Natural killer cell (primary cell): ENCODE measurements around the gene MPHOSPH9. TPM values are rescaled to one million over a fixed set of nuclear protein-coding genes. Genes with fewer than 3 reads are reported as not detected.

Experiments
- ATAC-seq, 3 donors: fragments of 150-1000 bp in 2 of 3; fragments of 200-7000 bp in 1 of 3; cut with Tn5 transposase; 1 replicate in 1 of 3; 2 replicates in 2 of 3; pipeline ENCODE4 v1.10.0; 2021; ENCODE audit warnings: mild to moderate bottlenecking in 2 of 3, moderate library complexity in 2 of 3
- DNase-seq, 2 donors: peaks; one replicate each; pipeline versions ENCODE4 v3.0.0 to v3.0.0-alpha.2; 2013 to 2021; ENCODE audit warnings: mixed read lengths in 1 of 2
- H3K27ac ChIP-seq: one replicate; pipeline ENCODE4 v1.5.1; 2013; ENCODE audit warnings: mild to moderate bottlenecking, low read length
- H3K27me3 ChIP-seq: one replicate; pipeline ENCODE4 v1.6.1; 2013; ENCODE audit warnings: low read length; ENCODE audit not compliant: control insufficient read depth, insufficient read depth
- H3K36me3 ChIP-seq: one replicate; pipeline ENCODE4 v1.6.1; 2013; ENCODE audit warnings: low read length; ENCODE audit not compliant: control insufficient read depth, insufficient read depth
- H3K4me1 ChIP-seq: one replicate; pipeline ENCODE4 v1.6.1; 2013; ENCODE audit warnings: low read length; ENCODE audit not compliant: control insufficient read depth, insufficient read depth
- H3K4me3 ChIP-seq: one replicate; pipeline ENCODE4 v1.5.1; 2013; ENCODE audit warnings: low read length
- H3K9me3 ChIP-seq: one replicate; pipeline ENCODE4 v1.6.1; 2013; ENCODE audit warnings: low read length; ENCODE audit not compliant: control insufficient read depth, insufficient read depth
- H3K27ac Mint-ChIP-seq, 2 donors: one replicate each; pipeline ENCODE4 v1.8.0; 2022; ENCODE audit warnings: mild to moderate bottlenecking in 2 of 2, mixed read lengths in 2 of 2, moderate library complexity in 1 of 2
- H3K27me3 Mint-ChIP-seq, 2 donors: one replicate each; pipeline ENCODE4 v1.8.0; 2022; ENCODE audit warnings: low read depth in 2 of 2, mixed read lengths in 2 of 2
- H3K36me3 Mint-ChIP-seq: one replicate; pipeline ENCODE4 v1.8.0; 2022; ENCODE audit warnings: mixed read lengths
- H3K4me1 Mint-ChIP-seq, 2 donors: one replicate each; pipeline ENCODE4 v1.8.0; 2022; ENCODE audit warnings: mixed read lengths in 2 of 2
- H3K4me3 Mint-ChIP-seq: one replicate; pipeline ENCODE4 v1.8.0; 2022; ENCODE audit warnings: mild to moderate bottlenecking, moderate library complexity, mixed read lengths
- H3K9me3 Mint-ChIP-seq, 2 donors: one replicate each; pipeline ENCODE4 v1.8.0; 2022; ENCODE audit warnings: mixed read lengths in 2 of 2
- WGBS: methylation state at CpG from one replicate; pipeline ENCODE4 v1.1.7; 2013; ENCODE audit warnings: missing lambda C conversion rate; ENCODE audit not compliant: insufficient coverage; 5-methylcytosine and 5-hydroxymethylcytosine counted together
- intact Hi-C: fragments of 100-400 bp; cut with micrococcal nuclease; formaldehyde crosslinking; loops from one replicate; pipeline ENCODE4 v1.14.2; 2022
- total RNA-seq, 4 donors: library from RNA; stranded (reverse); fragments of 120-200 nt in 1 of 4; gene quantifications; one replicate each; pipeline versions ENCODE4 v1.2.3 to v1.2.4, GENCODE V29; 2013 to 2022
- TF ChIP-seq, protein P1 (sequence below): fragments of 200-600 bp; IDR thresholded peaks from one replicate; pipeline ENCODE4 v1.8.0; 2022; ENCODE audit warnings: antibody characterized with exemption

The MPHOSPH9 gene
- total RNA-seq, 3 donors from 2014 or later (not counting 1 experiment from before 2014, with no cell fraction given), result 97.6 to 114 (median 109) TPM

DNA sequence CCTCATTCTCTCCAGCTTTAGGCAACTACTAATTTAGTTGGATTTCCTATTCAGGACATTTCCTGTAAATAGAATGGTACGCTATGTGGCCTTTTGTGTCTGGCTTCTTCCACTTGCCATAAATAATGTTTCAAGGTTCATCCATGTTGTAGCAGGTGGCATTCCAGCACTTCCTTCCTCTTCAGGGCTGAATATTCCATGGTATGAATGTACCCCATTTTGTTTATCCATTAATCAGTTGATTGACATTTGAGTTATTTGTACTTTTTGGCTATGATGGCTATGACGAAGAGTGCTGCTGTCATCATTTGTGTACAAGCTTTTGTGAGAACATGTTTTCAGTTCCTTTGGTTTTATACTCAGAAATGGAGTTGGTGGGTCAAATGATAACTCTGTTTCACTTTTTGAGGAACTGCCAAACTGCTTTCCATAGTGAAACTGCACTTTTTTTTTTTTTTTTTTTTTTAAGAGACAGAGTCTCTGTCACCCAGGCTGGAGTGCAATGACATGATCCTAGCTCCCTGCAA, 45.2 kb upstream of the MPHOSPH9 start:
- Mint-ChIP-seq H3K36me3 (no peaks in the 10 kb centered on the region), H3K4me1 (no peaks in the 10 kb centered on the region), H3K9me3 (no peaks in the 10 kb centered on the region), H3K27me3 (no peaks in the 10 kb centered on the region), H3K4me3 (no peak overlapping the region), H3K27ac (no peak overlapping the region)
- intact Hi-C loops, result no loop called here
- Histone ChIP-seq H3K27ac (peak overlapping the region; percentile 38), H3K36me3 (no peaks in the 10 kb centered on the region), H3K27me3 (no peaks in the 10 kb centered on the region), H3K9me3 (no peaks in the 10 kb centered on the region), H3K4me3 (no peak overlapping the region), H3K4me1 (no peaks in the 10 kb centered on the region)
- DNase-seq, result no peak
- ATAC-seq, result no peak
- TF ChIP-seq, protein P1, sequence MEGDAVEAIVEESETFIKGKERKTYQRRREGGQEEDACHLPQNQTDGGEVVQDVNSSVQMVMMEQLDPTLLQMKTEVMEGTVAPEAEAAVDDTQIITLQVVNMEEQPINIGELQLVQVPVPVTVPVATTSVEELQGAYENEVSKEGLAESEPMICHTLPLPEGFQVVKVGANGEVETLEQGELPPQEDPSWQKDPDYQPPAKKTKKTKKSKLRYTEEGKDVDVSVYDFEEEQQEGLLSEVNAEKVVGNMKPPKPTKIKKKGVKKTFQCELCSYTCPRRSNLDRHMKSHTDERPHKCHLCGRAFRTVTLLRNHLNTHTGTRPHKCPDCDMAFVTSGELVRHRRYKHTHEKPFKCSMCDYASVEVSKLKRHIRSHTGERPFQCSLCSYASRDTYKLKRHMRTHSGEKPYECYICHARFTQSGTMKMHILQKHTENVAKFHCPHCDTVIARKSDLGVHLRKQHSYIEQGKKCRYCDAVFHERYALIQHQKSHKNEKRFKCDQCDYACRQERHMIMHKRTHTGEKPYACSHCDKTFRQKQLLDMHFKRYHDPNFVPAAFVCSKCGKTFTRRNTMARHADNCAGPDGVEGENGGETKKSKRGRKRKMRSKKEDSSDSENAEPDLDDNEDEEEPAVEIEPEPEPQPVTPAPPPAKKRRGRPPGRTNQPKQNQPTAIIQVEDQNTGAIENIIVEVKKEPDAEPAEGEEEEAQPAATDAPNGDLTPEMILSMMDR, result no peak
- WGBS, result 70% methylated on average over 2 of the region's 2 CpGs

DNA sequence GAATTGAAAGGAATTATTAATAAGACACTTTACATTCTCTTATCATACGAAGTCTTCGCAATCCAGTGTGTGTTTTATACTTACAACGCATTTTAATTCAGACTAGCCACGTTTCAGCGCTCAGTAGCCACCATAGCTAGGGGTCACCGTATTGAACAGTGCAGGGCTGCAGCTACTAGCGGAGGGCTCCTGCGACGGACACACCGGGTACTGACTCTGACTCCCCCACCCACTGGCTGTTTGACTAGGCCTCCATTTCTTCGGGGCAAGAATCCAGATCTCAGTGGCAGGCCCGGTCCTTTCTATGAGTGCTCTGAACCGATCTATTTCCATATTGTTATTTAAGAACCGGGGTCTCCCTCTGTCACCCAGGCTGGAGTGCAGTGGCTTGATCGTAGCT, 40.2 kb upstream of the MPHOSPH9 start:
- peak overlapping the region; percentile 77 for H3K4me3 Mint-ChIP-seq
- no peaks in the 10 kb centered on the region for H3K36me3 ChIP-seq
- H3K27ac ChIP-seq, result no peak overlapping the region
- no peaks in the 10 kb centered on the region for H3K27me3 Mint-ChIP-seq
- peaks cover 5 to 25% of the 10 kb centered on the region in 2 donors for H3K4me1 Mint-ChIP-seq
- no peak overlapping the region for H3K4me3 ChIP-seq
- no peak for ATAC-seq
- WGBS, result 90% methylated on average over 15 of the region's 15 CpGs
- TF ChIP-seq, protein P1, result no peak
- no peaks in the 10 kb centered on the region for H3K27me3 ChIP-seq
- no peak for DNase-seq
- H3K36me3 Mint-ChIP-seq, result no peaks in the 10 kb centered on the region
- peaks cover 32% of the 10 kb centered on the region for H3K4me1 ChIP-seq
- H3K27ac Mint-ChIP-seq, result no peak overlapping the region
- H3K9me3 ChIP-seq, result no peaks in the 10 kb centered on the region
- intact Hi-C loops, result no loop called here
- no peaks in the 10 kb centered on the region for H3K9me3 Mint-ChIP-seq

DNA sequence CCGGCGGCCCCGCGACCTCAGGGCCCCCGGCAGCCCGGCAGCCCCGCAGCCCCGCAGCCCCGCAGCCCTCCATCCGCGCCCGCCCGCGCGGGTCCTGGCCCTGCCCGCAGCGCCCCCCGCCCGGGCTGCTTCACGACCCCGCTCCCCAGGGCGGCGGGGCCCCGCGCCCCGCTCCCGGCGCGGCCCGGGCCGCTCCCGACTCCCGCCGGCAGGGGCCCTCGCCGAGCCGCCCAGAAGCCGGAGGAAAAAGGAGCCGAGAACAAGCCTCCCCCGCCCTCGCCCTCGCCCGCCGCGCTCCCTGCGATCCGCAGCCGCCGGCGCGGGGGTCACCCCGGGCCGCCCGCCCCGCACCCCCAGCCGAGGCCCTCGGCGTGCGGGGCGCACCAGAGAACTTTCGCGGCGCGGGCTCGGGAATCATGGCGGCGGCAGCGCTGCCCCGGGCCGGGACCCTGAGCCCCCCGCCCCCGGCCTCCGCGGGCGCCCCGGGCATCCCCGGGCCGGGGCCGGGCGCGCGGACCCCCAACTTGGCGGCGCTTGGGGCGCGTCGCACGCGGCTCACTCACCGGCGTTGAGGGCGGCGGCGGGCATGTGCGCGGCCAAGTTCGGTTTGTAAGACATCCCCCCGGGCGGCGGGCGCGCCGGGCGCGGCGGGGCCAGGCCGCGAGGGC, 38.2 kb upstream of the MPHOSPH9 start:
- no peak overlapping the region for H3K4me3 Mint-ChIP-seq
- TF ChIP-seq, protein P1, result no peak
- Histone ChIP-seq H3K9me3 (no peaks in the 10 kb centered on the region), H3K4me1 (peaks cover 35% of the 10 kb centered on the region), H3K27ac (no peak overlapping the region), H3K36me3 (no peaks in the 10 kb centered on the region), H3K4me3 (no peak overlapping the region), H3K27me3 (no peaks in the 10 kb centered on the region)
- H3K4me1 Mint-ChIP-seq, result peaks cover 5 to 36% of the 10 kb centered on the region in 2 donors
- no peaks in the 10 kb centered on the region for H3K9me3 Mint-ChIP-seq
- H3K27ac Mint-ChIP-seq, result no peak overlapping the region
- intact Hi-C loops, result no loop called here
- under 1% methylated on average over 108 of the region's 108 CpGs for WGBS
- DNase-seq, result peak; percentile 66 to 85
- H3K27me3 Mint-ChIP-seq, result no peaks in the 10 kb centered on the region
- H3K36me3 Mint-ChIP-seq, result no peaks in the 10 kb centered on the region
- peak; percentile 83 to 87 (median 83) for ATAC-seq
